Sciatic nerve (tissue), 1 donor: ENCODE measurements around the gene SLC35D2. TPM values are rescaled to one million over a fixed set of nuclear protein-coding genes. Genes with fewer than 3 reads are reported as not detected.

Source experiments
- total RNA-seq: library from RNA; stranded (reverse); fragmentation: NEBNext Ultra II Directional; extraction: Animal tissue kit (Norgen Biotek cat#: 25700); gene quantifications from one replicate; pipeline ENCODE4 v1.2.1, GENCODE V29; 2021
- donor health status: DM: no; HTN: no; CAD: no.

SLC35D2 gene
- total RNA-seq, 1 donor from 2014 or later = 30.3 TPM

Other genes starting within 250 kb of the SLC35D2 start
- gene HSD17B3, start 81.5 kb downstream of the SLC35D2 start, total RNA-seq = 4.5 TPM
- gene ZNF367, start 34.7 kb upstream of the SLC35D2 start, total RNA-seq = 1.6 TPM
- 32.0 TPM for gene HABP4, start 66.5 kb upstream of the SLC35D2 start, total RNA-seq
- gene CDC14B, start 236.1 kb upstream of the SLC35D2 start, total RNA-seq = 45.1 TPM